Measurements from ENCODE around the gene APOBEC3C. TPM values are rescaled to one million over a fixed set of nuclear protein-coding genes. Genes with fewer than 3 reads are reported as not detected.
"Not testable (repeated sequence)": the region's sequence is repeated elsewhere in the genome, so short reads cannot be mapped to it uniquely, and the experiment has no call there.

The APOBEC3C gene
- total RNA-seq, 1 donor from 2014 or later: 22.3 TPM

DNA sequence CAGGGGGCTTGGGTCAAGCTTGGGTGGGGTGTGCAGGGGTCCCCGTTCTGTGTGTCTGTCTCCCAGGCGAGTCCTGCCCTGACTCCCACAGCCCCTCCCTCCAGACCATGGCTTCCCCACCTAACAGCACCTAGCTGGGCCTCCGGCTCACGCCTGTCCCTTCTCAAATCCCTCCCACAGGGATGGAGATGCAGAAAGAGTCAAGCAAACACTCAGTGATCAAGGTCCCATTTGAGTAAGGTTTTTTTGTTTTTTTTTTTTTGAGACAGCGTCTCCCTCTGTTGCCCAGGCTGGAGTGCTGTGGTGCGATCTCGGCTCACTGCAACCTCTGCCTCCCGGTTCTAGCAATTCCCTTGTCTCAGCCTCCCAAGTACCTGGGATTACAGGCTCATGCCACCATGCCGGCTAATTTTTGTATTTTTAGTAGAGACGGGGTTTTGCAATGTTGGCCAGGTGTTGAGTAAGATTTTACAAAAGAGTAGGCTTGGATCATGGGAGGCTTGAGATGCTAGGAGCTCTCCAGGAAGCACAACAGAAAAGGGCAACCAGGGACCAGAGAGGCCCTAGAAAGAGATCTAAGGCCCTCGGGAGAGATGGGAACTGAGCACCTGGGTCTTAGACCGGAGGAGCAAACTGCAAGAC, 12.6 kb downstream of the APOBEC3C start:
- H3K4me1 Mint-ChIP-seq (ENCODE audit: low read depth): peaks cover 3% of the 10 kb centered on the region
- no peak for DNase-seq (ENCODE audit: low spot score)
- no peak overlapping the region for H3K4me3 Mint-ChIP-seq (ENCODE audit: unreplicated experiment)
- no peaks in the 10 kb centered on the region for H3K27me3 Mint-ChIP-seq (ENCODE audit: low read depth)
- no peak overlapping the region for H3K27ac Mint-ChIP-seq (ENCODE audit: unreplicated experiment)
- TF ChIP-seq, protein P1, sequence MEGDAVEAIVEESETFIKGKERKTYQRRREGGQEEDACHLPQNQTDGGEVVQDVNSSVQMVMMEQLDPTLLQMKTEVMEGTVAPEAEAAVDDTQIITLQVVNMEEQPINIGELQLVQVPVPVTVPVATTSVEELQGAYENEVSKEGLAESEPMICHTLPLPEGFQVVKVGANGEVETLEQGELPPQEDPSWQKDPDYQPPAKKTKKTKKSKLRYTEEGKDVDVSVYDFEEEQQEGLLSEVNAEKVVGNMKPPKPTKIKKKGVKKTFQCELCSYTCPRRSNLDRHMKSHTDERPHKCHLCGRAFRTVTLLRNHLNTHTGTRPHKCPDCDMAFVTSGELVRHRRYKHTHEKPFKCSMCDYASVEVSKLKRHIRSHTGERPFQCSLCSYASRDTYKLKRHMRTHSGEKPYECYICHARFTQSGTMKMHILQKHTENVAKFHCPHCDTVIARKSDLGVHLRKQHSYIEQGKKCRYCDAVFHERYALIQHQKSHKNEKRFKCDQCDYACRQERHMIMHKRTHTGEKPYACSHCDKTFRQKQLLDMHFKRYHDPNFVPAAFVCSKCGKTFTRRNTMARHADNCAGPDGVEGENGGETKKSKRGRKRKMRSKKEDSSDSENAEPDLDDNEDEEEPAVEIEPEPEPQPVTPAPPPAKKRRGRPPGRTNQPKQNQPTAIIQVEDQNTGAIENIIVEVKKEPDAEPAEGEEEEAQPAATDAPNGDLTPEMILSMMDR (IDR thresholded peaks at IDR 0.05): no peak
- H3K9me3 Mint-ChIP-seq (ENCODE audit: low read depth): no peaks in the 10 kb centered on the region
- H3K36me3 Mint-ChIP-seq (ENCODE audit: low read depth): no peaks in the 10 kb centered on the region

DNA sequence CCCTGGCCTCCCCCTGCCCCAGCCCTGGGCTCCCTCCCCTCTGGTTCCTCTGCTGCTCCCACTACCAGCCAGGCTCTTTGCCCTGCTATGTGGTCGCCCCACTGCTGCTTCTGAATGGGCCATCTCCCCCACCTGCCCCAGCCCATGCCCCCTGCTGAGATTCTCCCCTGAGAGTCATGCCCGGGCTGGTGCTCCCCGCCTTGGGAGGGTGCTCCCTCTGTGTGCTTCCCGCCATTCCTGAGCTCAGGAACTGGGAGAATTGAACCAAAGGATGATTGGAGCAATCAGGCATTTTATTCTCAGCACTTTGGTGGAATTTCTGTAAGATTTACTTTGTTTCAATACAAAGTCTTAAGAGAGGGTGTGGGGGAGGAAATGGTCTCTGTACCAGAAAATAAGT, 13.7 kb downstream of the APOBEC3C start:
- DNase-seq (ENCODE audit: low spot score): no peak
- Mint-ChIP-seq H3K4me3 (ENCODE audit: unreplicated experiment) (no peak overlapping the region), H3K4me1 (ENCODE audit: low read depth) (no peaks in the 10 kb centered on the region), H3K27me3 (ENCODE audit: low read depth) (no peaks in the 10 kb centered on the region), H3K27ac (ENCODE audit: unreplicated experiment) (no peak overlapping the region), H3K36me3 (ENCODE audit: low read depth) (no peaks in the 10 kb centered on the region), H3K9me3 (ENCODE audit: low read depth) (no peaks in the 10 kb centered on the region)
- TF ChIP-seq, protein P1 (IDR thresholded peaks at IDR 0.05): no peak

DNA sequence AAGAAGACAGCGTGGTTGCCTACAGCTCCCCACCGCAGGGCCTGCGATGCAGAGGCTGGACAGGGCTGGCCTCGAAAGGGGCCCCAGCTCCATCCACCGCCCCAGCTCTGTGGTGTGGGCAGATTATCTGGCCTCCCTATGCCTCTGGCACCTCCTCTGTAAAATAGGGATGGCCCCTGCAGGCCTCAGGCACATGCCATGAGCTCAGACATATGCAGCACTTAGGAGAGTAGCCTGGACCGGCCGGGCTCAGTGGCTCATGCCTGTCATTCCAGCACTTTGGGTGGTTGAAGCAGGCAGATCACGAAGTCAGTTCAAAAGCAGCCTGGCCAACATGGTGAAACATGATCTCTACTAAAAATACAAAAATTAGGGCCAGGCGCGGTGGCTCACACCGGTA, 14.2 kb downstream of the APOBEC3C start:
- TF ChIP-seq, protein P1 (IDR thresholded peaks at IDR 0.05): no peak
- no peaks in the 10 kb centered on the region for H3K27me3 Mint-ChIP-seq (ENCODE audit: low read depth)
- H3K27ac Mint-ChIP-seq (ENCODE audit: unreplicated experiment): no peak overlapping the region
- no peak for DNase-seq (ENCODE audit: low spot score)
- H3K4me3 Mint-ChIP-seq (ENCODE audit: unreplicated experiment): no peak overlapping the region
- H3K36me3 Mint-ChIP-seq (ENCODE audit: low read depth): no peaks in the 10 kb centered on the region
- H3K9me3 Mint-ChIP-seq (ENCODE audit: low read depth): no peaks in the 10 kb centered on the region
- no peaks in the 10 kb centered on the region for H3K4me1 Mint-ChIP-seq (ENCODE audit: low read depth)

DNA sequence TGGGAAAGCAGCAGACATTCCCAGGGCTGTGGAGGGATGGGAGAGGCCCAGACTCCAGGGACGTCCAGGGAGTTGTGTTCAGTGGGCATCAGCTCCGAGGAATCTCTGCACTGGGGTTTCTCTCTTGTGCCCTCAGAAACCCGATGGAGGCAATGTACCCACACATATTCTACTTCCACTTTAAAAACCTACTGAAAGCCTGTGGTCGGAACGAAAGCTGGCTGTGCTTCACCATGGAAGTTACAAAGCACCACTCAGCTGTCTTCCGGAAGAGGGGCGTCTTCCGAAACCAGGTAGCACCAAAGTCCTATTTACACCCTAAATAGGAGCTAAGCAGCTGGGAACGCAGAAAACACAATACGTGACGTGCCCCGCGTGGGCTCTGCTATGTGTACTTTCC, 15.2 kb downstream of the APOBEC3C start:
- TF ChIP-seq, protein P1 (IDR thresholded peaks at IDR 0.05): no peak
- Mint-ChIP-seq H3K9me3 (ENCODE audit: low read depth) (no peaks in the 10 kb centered on the region), H3K4me3 (ENCODE audit: unreplicated experiment) (no peak overlapping the region), H3K36me3 (ENCODE audit: low read depth) (no peaks in the 10 kb centered on the region), H3K27ac (ENCODE audit: unreplicated experiment) (no peak overlapping the region), H3K4me1 (ENCODE audit: low read depth) (no peaks in the 10 kb centered on the region), H3K27me3 (ENCODE audit: low read depth) (no peaks in the 10 kb centered on the region)
- DNase-seq (ENCODE audit: low spot score): no peak

DNA sequence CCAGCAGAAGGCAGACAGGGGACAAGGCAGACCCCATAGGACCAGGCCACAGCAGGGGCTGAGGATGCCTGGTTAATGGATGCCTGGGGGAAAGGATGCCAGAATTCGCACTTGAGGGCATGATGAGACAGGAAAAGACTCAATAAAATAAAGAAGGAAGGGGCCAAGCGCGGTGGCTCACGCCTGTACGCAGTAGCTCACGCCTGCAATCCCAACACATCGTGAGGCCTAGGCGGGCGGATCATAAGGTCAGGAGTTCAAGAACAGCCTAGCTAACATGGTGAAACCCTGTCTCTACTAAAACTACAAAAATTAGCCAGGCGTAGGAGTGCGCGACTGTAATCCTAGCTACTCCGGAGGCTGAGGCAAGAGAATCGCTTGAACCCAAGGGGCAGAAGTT, 16.6 kb downstream of the APOBEC3C start:
- Mint-ChIP-seq H3K36me3 (ENCODE audit: low read depth) (no peaks in the 10 kb centered on the region), H3K27me3 (ENCODE audit: low read depth) (no peaks in the 10 kb centered on the region), H3K9me3 (ENCODE audit: low read depth) (no peaks in the 10 kb centered on the region), H3K4me3 (ENCODE audit: unreplicated experiment) (no peak overlapping the region), H3K4me1 (ENCODE audit: low read depth) (no peaks in the 10 kb centered on the region), H3K27ac (ENCODE audit: unreplicated experiment) (no peak overlapping the region)
- DNase-seq (ENCODE audit: low spot score): no peak
- TF ChIP-seq, protein P1 (IDR thresholded peaks at IDR 0.05): no peak

DNA sequence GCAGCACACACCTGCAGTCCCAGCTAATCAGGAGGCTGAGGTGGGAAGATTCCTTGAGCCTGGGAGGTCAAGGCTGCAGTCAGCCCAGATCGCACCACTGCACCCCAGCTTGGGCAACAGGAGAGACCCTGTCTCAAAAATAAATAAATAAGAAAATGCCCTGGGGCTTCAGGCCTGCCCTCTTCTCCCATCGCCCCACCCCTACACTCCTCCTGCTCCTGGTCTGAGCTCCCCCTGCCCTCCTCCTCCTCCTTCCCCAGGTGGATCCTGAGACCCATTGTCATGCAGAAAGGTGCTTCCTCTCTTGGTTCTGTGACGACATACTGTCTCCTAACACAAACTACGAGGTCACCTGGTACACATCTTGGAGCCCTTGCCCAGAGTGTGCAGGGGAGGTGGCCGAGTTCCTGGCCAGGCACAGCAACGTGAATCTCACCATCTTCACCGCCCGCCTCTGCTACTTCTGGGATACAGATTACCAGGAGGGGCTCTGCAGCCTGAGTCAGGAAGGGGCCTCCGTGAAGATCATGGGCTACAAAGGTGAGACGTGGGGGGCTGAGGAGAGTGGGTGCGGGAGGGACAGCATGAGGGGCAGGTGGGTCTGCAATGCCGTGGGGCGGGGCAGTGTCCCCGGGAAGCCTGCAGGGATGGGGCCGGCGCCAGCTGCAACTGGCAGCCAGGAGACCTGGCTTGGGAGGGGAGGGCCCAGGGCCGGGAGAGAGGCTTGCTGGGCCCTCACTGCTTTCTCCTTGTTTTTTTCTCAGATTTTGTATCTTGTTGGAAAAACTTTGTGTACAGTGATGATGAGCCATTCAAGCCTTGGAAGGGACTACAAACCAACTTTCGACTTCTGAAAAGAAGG, 17.6 kb downstream of the APOBEC3C start:
- H3K36me3 Mint-ChIP-seq (ENCODE audit: low read depth); H3K4me3 Mint-ChIP-seq (ENCODE audit: unreplicated experiment); DNase-seq (ENCODE audit: low spot score); H3K4me1 Mint-ChIP-seq (ENCODE audit: low read depth); H3K27ac Mint-ChIP-seq (ENCODE audit: unreplicated experiment); H3K9me3 Mint-ChIP-seq (ENCODE audit: low read depth); H3K27me3 Mint-ChIP-seq (ENCODE audit: low read depth): not testable (repeated sequence)

DNA sequence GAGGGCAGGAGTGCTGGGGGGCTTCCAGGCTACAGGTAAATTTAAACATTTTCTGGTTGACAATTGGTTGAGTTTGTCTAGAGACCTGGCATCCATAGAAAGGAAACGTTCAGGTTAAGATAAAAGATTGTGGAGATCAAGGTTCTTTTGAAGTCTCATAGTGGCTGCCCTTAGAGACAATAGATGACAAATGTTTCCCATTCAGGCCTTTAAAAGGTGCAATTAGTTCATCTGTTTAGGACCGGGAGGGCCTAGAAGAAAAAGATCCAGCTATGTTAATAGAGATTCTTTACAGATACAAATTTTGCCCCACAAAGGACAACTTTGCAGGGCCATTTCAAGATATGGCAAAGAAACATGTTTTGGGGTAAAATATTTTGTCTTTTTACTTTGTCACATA, 23.0 kb downstream of the APOBEC3C start:
- not testable (repeated sequence) for DNase-seq (ENCODE audit: low spot score); H3K4me3 Mint-ChIP-seq (ENCODE audit: unreplicated experiment); H3K36me3 Mint-ChIP-seq (ENCODE audit: low read depth); H3K9me3 Mint-ChIP-seq (ENCODE audit: low read depth); H3K27ac Mint-ChIP-seq (ENCODE audit: unreplicated experiment); H3K27me3 Mint-ChIP-seq (ENCODE audit: low read depth); H3K4me1 Mint-ChIP-seq (ENCODE audit: low read depth)

All from chondrocyte (in vitro differentiated cells).